ENCODE results near the gene POLD1. TPM values are rescaled to one million over a fixed set of nuclear protein-coding genes. Genes with fewer than 3 reads are reported as not detected.
A peak's percentile ranks its signal among the peaks of the same experiment; 100 is the strongest.

The POLD1 gene
- total and polyA plus RNA-seq, 5 donors from 2014 or later = 19.3 to 28.1 (median 21.4) TPM

- H3K9me3 ChIP-seq (ENCODE audit: control insufficient read depth in 2 of 2, low read length in 2 of 2) = no peaks in the 10 kb centered on the region
- DNase-seq = no peak
- H3K27ac ChIP-seq (ENCODE audit: insufficient read depth, low read length, poor library complexity, severe bottlenecking) = no peak within 1 kb of the TSS
- Mint-ChIP-seq H3K27ac (no peak within 1 kb of the TSS), H3K4me3 (peak within 1 kb of the TSS in 1 of 4 donors; percentile 65), H3K4me1 (peaks cover 0 to 6% (median 4%) of the 10 kb centered on the region in 4 donors), H3K36me3 (peaks cover 4% of the 10 kb centered on the region), H3K9me3 (peaks cover 0 to 1% (median 0%) of the 10 kb centered on the region in 7 donors), H3K27me3 (peaks cover 30% of the 10 kb centered on the region)
- peaks cover 5% of the 10 kb centered on the region for H3K4me1 ChIP-seq (ENCODE audit: control insufficient read depth, insufficient read depth, low read length, poor library complexity, severe bottlenecking)
- H3K27me3 ChIP-seq (ENCODE audit: control insufficient read depth, insufficient read depth, low read length) = peaks cover 2% of the 10 kb centered on the region
- H3K4me3 ChIP-seq (ENCODE audit: low read depth, low read length) = no peak within 1 kb of the TSS
- no peaks in the 10 kb centered on the region for H3K36me3 ChIP-seq (ENCODE audit: control insufficient read depth, insufficient read depth, low read length)
- ATAC-seq (ENCODE audit: low read depth in 2 of 2) = no peak
Measured at GRCh38 chr19:50418176-50419021, 34.3 kb downstream of the POLD1 start, which contains the start of gene SPIB. Gene SPIB, plus strand, starts transcription at chr19:50418938. Its CDS starts 25 bp downstream, at chr19:50418963.

DNA sequence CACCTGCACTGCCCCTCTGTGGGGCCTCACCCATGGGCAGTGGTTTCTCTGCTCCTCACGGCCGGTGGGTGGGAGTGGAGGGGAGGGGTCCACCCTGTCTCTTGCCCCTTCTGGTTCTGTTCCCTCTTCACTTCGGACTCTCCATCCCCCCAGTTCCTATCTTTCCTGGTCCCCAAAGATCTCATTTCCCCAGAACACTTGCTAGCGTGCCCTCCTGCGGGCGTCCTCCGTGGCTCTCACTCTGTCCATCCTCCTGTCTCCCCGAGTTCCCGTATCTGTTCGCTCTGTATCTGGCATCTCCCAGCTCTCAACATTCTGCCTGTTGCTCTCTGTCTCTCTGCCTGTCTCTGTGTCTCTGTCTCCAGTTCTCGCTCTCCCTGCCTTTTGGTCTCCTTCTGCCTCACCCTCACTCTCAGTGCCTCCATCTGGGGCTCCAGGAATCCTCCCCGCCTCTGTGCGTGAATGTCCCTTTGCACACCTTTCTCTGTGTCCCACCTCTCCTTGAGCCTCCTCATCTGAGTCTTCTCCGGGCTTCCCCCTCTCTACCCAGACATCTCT lies 35.0 kb downstream of the POLD1 start:
- no peak overlapping the region for H3K4me3 Mint-ChIP-seq
- H3K27ac Mint-ChIP-seq = no peak overlapping the region
- Histone ChIP-seq H3K36me3 (ENCODE audit: control insufficient read depth, insufficient read depth, low read length) (no peaks in the 10 kb centered on the region), H3K9me3 (ENCODE audit: control insufficient read depth in 2 of 2, low read length in 2 of 2) (no peaks in the 10 kb centered on the region), H3K4me1 (ENCODE audit: control insufficient read depth, insufficient read depth, low read length, poor library complexity, severe bottlenecking) (peaks cover 5% of the 10 kb centered on the region), H3K4me3 (ENCODE audit: low read depth, low read length) (no peak overlapping the region), H3K27ac (ENCODE audit: insufficient read depth, low read length, poor library complexity, severe bottlenecking) (no peak overlapping the region), H3K27me3 (ENCODE audit: control insufficient read depth, insufficient read depth, low read length) (peaks cover 2% of the 10 kb centered on the region)
- ATAC-seq (ENCODE audit: low read depth in 2 of 2) (no peak), DNase-seq (no peak)
- H3K9me3 Mint-ChIP-seq = peaks cover 0 to 1% (median 0%) of the 10 kb centered on the region in 7 donors
- peaks cover 0 to 6% (median 4%) of the 10 kb centered on the region in 4 donors for H3K4me1 Mint-ChIP-seq
- peaks cover 4% of the 10 kb centered on the region for H3K36me3 Mint-ChIP-seq
- H3K27me3 Mint-ChIP-seq = peaks cover 30% of the 10 kb centered on the region

DNA sequence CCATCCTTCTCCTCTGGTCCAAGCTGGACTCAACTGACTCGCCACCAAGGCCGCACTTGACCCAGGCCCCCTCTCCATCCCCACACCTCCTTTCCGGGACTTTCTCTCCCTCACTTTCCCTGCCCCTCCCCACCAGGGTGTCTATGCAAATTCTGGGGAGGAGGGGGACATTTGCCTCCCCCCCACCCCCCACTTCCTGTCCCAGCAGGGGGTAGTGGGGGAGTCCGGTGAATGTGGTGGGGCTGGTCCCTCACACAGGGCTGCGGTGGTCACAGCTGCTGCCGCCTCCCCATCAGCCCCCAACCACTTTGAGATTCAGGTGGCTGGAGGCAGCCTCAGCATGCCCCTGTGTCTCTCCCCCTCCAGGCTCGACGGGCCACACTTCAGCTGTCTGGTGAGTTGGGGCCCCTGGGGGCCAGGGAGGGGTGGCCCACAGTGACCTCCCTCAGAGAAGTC lies 35.5 kb downstream of the POLD1 start:
- Histone ChIP-seq H3K9me3 (ENCODE audit: control insufficient read depth in 2 of 2, low read length in 2 of 2) (no peaks in the 10 kb centered on the region), H3K4me3 (ENCODE audit: low read depth, low read length) (no peak overlapping the region), H3K27me3 (ENCODE audit: control insufficient read depth, insufficient read depth, low read length) (peaks cover 2% of the 10 kb centered on the region), H3K27ac (ENCODE audit: insufficient read depth, low read length, poor library complexity, severe bottlenecking) (no peak overlapping the region), H3K4me1 (ENCODE audit: control insufficient read depth, insufficient read depth, low read length, poor library complexity, severe bottlenecking) (peaks cover 3% of the 10 kb centered on the region), H3K36me3 (ENCODE audit: control insufficient read depth, insufficient read depth, low read length) (no peaks in the 10 kb centered on the region)
- ATAC-seq (ENCODE audit: low read depth in 2 of 2) (no peak), DNase-seq (no peak)
- peaks cover 30% of the 10 kb centered on the region for H3K27me3 Mint-ChIP-seq
- H3K36me3 Mint-ChIP-seq = peaks cover 4% of the 10 kb centered on the region
- H3K27ac Mint-ChIP-seq = no peak overlapping the region
- peaks cover 0 to 1% (median 0%) of the 10 kb centered on the region in 7 donors for H3K9me3 Mint-ChIP-seq
- H3K4me3 Mint-ChIP-seq = no peak overlapping the region
- H3K4me1 Mint-ChIP-seq = peaks cover 0 to 6% (median 4%) of the 10 kb centered on the region in 4 donors

- Mint-ChIP-seq H3K27me3 (peaks cover 30% of the 10 kb centered on the region), H3K36me3 (peaks cover 4% of the 10 kb centered on the region), H3K9me3 (peaks cover 0 to 1% (median 0%) of the 10 kb centered on the region in 7 donors), H3K27ac (no peak overlapping the region), H3K4me3 (no peak overlapping the region), H3K4me1 (peaks cover 0 to 6% (median 4%) of the 10 kb centered on the region in 4 donors)
- no peaks in the 10 kb centered on the region for H3K4me1 ChIP-seq (ENCODE audit: control insufficient read depth, insufficient read depth, low read length, poor library complexity, severe bottlenecking)
- no peak overlapping the region for H3K27ac ChIP-seq (ENCODE audit: insufficient read depth, low read length, poor library complexity, severe bottlenecking)
- H3K4me3 ChIP-seq (ENCODE audit: low read depth, low read length) = no peak overlapping the region
- H3K9me3 ChIP-seq (ENCODE audit: control insufficient read depth in 2 of 2, low read length in 2 of 2) = no peaks in the 10 kb centered on the region
- ATAC-seq (ENCODE audit: low read depth in 2 of 2) (no peak), DNase-seq (no peak)
- H3K36me3 ChIP-seq (ENCODE audit: control insufficient read depth, insufficient read depth, low read length) = no peaks in the 10 kb centered on the region
- peaks cover 2% of the 10 kb centered on the region for H3K27me3 ChIP-seq (ENCODE audit: control insufficient read depth, insufficient read depth, low read length)
Measured at GRCh38 chr19:50420127-50420526, 36.0 kb downstream of the POLD1 start.

DNA sequence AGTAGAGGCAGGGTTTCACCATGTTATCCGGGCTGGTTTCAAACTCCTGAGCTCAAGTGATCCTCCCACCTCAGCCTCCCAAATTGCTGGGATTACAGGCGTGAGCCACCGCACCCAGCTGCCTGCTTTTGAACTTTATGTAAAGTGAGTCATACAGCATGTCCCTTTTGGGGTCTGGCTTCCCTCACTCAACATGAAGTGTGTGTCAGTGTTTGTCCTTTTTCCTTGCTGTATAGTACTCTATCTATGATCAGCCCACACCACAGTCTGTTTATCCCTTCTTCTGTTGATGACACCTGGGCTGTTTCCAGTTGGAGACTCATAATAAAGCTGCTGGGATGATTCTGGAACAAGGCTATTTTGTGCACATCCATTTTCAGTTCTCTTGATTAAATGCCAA lies 36.7 kb downstream of the POLD1 start:
- H3K27ac Mint-ChIP-seq = no peak overlapping the region
- peaks cover 0 to 1% (median 0%) of the 10 kb centered on the region in 7 donors for H3K9me3 Mint-ChIP-seq
- Histone ChIP-seq H3K27me3 (ENCODE audit: control insufficient read depth, insufficient read depth, low read length) (peaks cover 2% of the 10 kb centered on the region), H3K27ac (ENCODE audit: insufficient read depth, low read length, poor library complexity, severe bottlenecking) (no peak overlapping the region), H3K9me3 (ENCODE audit: control insufficient read depth in 2 of 2, low read length in 2 of 2) (no peaks in the 10 kb centered on the region), H3K4me3 (ENCODE audit: low read depth, low read length) (no peak overlapping the region), H3K4me1 (ENCODE audit: control insufficient read depth, insufficient read depth, low read length, poor library complexity, severe bottlenecking) (no peaks in the 10 kb centered on the region), H3K36me3 (ENCODE audit: control insufficient read depth, insufficient read depth, low read length) (no peaks in the 10 kb centered on the region)
- H3K27me3 Mint-ChIP-seq = peaks cover 30% of the 10 kb centered on the region
- H3K4me3 Mint-ChIP-seq = no peak overlapping the region
- H3K36me3 Mint-ChIP-seq = peaks cover 4% of the 10 kb centered on the region
- peaks cover 0 to 6% (median 4%) of the 10 kb centered on the region in 4 donors for H3K4me1 Mint-ChIP-seq
- ATAC-seq (ENCODE audit: low read depth in 2 of 2) (no peak), DNase-seq (no peak)

- Mint-ChIP-seq H3K36me3 (peaks cover 4% of the 10 kb centered on the region), H3K27ac (no peak overlapping the region), H3K4me3 (peak overlapping the region in 1 of 4 donors; percentile 13), H3K9me3 (peaks cover 0 to 1% (median 0%) of the 10 kb centered on the region in 7 donors), H3K27me3 (peaks cover 30% of the 10 kb centered on the region), H3K4me1 (peaks cover 0 to 6% (median 4%) of the 10 kb centered on the region in 4 donors)
- peaks cover 2% of the 10 kb centered on the region for H3K27me3 ChIP-seq (ENCODE audit: control insufficient read depth, insufficient read depth, low read length)
- no peak overlapping the region for H3K27ac ChIP-seq (ENCODE audit: insufficient read depth, low read length, poor library complexity, severe bottlenecking)
- no peak for ATAC-seq (ENCODE audit: low read depth in 2 of 2)
- H3K9me3 ChIP-seq (ENCODE audit: control insufficient read depth in 2 of 2, low read length in 2 of 2) = no peaks in the 10 kb centered on the region
- no peak for DNase-seq
- H3K36me3 ChIP-seq (ENCODE audit: control insufficient read depth, insufficient read depth, low read length) = no peaks in the 10 kb centered on the region
- no peak overlapping the region for H3K4me3 ChIP-seq (ENCODE audit: low read depth, low read length)
- no peaks in the 10 kb centered on the region for H3K4me1 ChIP-seq (ENCODE audit: control insufficient read depth, insufficient read depth, low read length, poor library complexity, severe bottlenecking)
Measured at GRCh38 chr19:50422397-50423278, 38.5 kb downstream of the POLD1 start.

Measured in CD4-positive, CD25-positive, alpha-beta regulatory T cell (primary cell).